ENCODE data around the gene DPH6.

DPH6 gene

DNA sequence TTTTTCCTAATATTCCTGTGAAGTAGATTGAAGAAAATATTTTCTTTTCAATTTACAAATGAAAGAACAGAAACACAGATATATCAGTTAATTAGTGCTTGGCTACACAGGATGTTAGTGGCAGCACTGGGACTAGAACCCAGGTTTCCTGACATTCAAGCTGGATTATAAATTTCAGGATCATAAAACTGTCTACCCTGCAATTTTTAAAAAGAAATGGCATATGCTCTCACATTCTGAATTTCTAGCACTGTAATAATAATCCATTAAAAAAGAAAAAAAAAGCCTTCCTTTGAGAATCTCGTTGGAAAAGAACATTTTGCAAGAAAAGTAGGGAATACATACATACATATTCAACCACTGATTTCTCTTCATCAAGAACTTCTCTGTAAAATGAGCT, 9.3 kb upstream of the DPH6 start:
- H3K27me3 Mint-ChIP-seq: no peaks in the 10 kb centered on the region
- no peak overlapping the region for H3K27ac Mint-ChIP-seq
- DNase-seq: no peak
- no peaks in the 10 kb centered on the region for H3K9me3 Mint-ChIP-seq
- H3K4me1 Mint-ChIP-seq: no peaks in the 10 kb centered on the region
- ATAC-seq (replicated peaks): no peak
- H3K4me3 Mint-ChIP-seq: no peak overlapping the region
- H3K36me3 Mint-ChIP-seq: no peaks in the 10 kb centered on the region

DNA sequence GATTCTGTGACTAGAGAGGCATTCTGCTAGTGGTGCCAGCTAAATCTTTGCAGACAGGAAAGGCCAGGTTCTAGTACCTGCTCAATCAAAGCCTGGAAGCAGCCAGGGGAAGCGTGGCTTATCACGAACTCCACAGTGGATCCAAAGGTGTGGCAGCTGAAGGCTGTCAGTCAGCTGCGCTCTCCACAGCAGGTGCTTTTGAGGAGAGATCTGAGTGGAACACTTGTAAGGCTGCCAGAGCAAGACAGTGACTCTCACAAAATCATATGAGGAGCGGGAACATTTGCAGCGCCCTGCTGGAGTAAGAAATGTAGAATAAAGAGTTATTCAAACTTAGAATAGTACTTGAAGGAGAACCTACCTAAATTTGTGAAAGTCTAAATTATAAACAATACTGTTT, 5.0 kb upstream of the DPH6 start:
- H3K27me3 Mint-ChIP-seq: no peaks in the 10 kb centered on the region
- peaks cover 13 to 21% of the 10 kb centered on the region in 2 donors for H3K4me1 Mint-ChIP-seq
- peaks cover 0 to 8% of the 10 kb centered on the region in 2 donors for H3K36me3 Mint-ChIP-seq
- no peak overlapping the region for H3K4me3 Mint-ChIP-seq
- peaks cover 5% of the 10 kb centered on the region in 2 donors for H3K9me3 Mint-ChIP-seq
- no peak for ATAC-seq (replicated peaks)
- DNase-seq: no peak
- H3K27ac Mint-ChIP-seq: no peak overlapping the region

DNA sequence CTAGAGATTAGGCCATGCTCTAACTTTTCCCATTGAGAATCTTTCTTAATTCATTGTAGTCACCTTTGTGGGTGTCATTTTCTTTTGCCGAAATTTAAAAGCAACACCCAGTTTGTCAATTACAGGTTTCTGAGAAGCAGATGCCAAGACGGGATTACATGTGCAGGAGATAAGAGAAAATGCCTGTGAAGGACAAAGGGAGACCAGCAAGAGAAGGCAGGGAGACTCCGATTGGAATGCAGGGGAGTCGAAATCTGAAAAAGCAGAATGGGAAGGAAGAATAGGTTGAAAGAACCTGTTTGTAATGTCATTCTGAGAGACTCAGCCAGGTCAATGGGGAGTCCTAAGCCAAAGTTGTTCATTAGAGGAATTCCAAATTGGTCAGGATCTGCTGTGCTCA, 3.6 kb upstream of the DPH6 start:
- H3K9me3 Mint-ChIP-seq: peaks cover 5% of the 10 kb centered on the region in 2 donors
- H3K4me1 Mint-ChIP-seq: peaks cover 17 to 24% of the 10 kb centered on the region in 2 donors
- H3K27ac Mint-ChIP-seq: no peak overlapping the region
- H3K27me3 Mint-ChIP-seq: no peaks in the 10 kb centered on the region
- no peak for DNase-seq
- no peak overlapping the region for H3K4me3 Mint-ChIP-seq
- peaks cover 0 to 12% of the 10 kb centered on the region in 2 donors for H3K36me3 Mint-ChIP-seq
- ATAC-seq (replicated peaks): no peak

DNA sequence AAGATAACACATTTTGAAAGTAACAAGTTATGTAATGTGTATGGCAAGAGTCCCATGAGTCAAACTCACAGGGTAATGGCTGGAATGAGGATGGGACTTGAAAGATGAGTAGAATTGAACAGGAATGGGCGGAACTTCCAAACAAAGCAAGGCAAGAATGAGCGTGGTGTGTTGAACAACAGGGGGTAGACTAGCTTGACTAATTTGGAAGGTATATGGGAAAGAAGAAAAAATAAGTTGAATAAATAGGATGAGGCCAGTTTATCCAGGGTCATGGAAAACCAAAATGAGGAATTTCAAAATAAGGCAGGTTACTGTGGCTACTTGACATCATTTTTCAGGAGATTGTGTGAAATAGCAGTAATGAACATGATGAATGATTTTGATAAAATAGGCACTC, 2.5 kb upstream of the DPH6 start:
- ATAC-seq (replicated peaks) (no peak), DNase-seq (no peak)
- no peak overlapping the region for H3K27ac Mint-ChIP-seq
- H3K4me1 Mint-ChIP-seq: peaks cover 17 to 31% of the 10 kb centered on the region in 2 donors
- H3K27me3 Mint-ChIP-seq: no peaks in the 10 kb centered on the region
- peaks cover 0 to 12% of the 10 kb centered on the region in 2 donors for H3K36me3 Mint-ChIP-seq
- no peak overlapping the region for H3K4me3 Mint-ChIP-seq
- peaks cover 5% of the 10 kb centered on the region in 2 donors for H3K9me3 Mint-ChIP-seq

DNA sequence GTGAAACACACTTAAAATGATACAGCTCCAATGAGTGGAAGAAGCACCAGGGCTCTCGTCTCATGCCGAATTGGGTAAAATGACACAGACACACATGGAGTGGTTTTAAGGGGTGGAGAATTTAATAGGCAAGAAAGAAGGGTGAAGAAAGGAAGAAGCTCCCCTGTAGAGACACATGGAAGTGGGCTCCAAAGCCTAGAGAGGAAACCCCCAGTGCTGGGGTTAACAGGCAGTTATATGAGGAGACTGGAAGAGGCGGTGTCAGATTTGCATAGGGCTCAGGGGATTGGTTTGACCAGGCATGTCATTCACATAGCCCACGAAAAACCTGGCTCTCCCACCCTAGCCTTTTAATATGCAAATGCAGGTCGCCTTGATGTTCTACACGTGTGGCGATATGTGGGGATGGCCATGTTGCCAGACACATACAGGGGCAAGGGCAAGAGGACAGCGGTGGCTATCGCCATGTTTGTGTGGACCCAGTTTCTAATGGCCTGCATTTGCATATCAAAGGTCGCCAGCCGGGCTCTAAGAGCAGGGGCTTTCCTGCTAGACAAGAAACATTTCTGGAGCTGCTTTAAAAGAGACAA, 1.9 kb upstream of the DPH6 start:
- H3K9me3 Mint-ChIP-seq: peaks cover 5% of the 10 kb centered on the region in 2 donors
- H3K4me3 Mint-ChIP-seq: peak overlapping the region in 1 of 2 donors; percentile 7
- H3K27me3 Mint-ChIP-seq: no peaks in the 10 kb centered on the region
- ATAC-seq (replicated peaks) (no peak), DNase-seq (no peak)
- peaks cover 17 to 33% of the 10 kb centered on the region in 2 donors for H3K4me1 Mint-ChIP-seq
- H3K36me3 Mint-ChIP-seq: peaks cover 0 to 12% of the 10 kb centered on the region in 2 donors
- no peak overlapping the region for H3K27ac Mint-ChIP-seq

DNA sequence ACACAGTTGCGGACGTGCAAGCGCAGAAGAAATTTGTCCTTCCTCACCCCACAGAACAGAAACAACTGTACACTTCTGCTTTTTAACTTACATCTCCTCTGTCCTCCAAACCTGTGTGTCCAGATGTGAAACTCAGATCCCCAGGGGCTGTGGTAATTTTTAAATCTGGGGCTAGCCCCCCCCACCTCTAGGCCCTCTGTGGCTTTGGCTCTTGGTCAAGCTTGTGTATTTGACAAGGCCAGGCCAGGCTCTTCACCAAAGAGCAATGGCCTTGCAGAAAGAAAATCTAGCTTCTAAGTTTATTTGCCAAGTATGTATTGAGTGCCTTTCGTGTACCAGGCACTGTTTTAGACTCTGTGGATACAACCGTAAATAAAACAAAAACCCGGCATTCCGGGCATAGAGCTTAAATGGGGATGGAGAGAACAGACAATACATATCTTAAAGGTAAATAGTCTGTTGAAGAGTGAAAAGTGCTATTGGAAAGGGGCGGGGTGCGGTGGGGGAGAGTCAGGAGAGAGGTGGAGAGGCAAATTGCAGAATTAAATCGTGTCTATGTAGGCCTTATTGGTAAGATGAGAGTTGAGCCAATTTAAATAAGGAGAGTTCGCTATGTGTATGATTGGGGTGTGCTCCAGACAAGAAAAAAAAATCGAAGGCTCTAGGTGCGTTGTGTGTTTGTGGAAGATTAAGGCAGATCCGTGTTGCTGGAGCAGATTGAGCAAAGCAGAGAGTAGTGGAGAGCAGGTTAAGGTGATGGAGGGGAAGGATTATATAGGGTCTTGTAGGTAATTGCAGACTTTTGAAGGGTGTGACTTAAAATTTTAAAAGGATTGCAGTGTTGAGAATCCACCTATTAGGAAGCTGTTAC, 781 bp upstream of the DPH6 start:
- DNase-seq (no peak), ATAC-seq (replicated peaks) (no peak)
- Mint-ChIP-seq H3K4me3 (peak overlapping the region; percentile 95 to 99), H3K36me3 (peaks cover 0 to 12% of the 10 kb centered on the region in 2 donors), H3K4me1 (peaks cover 17 to 33% of the 10 kb centered on the region in 2 donors), H3K9me3 (peaks cover 5% of the 10 kb centered on the region in 2 donors), H3K27me3 (no peaks in the 10 kb centered on the region), H3K27ac (peak overlapping the region; percentile 99)

DNA sequence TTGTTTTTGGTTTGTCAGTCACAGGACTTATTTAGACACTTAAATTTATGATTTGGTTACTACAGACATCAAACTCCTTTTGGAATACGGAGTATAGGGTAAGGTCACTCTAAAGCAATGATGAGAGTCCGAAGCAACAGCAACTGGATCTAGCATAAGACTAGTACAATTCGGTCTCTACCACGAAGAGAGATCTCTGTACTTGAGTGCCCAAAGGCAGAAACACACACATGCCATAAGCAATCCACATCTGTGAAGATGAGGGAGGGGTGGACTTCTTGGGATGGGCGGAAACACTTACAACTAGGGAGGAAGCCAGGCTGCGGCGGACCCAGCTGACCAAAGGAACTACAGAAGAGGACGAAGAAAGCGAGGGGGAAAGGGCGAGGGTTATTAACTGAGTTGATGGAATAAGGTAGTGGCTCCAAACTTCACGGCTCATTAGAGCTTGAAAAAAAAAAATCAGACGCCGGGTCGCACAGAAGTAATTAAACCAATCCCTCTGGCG, 595 bp downstream of the DPH6 start:
- peak; percentile 33 to 40 for ATAC-seq (replicated peaks)
- Mint-ChIP-seq H3K27ac (peak overlapping the region; percentile 99), H3K27me3 (no peaks in the 10 kb centered on the region), H3K9me3 (peaks cover 5% of the 10 kb centered on the region in 2 donors), H3K4me1 (peaks cover 17 to 38% of the 10 kb centered on the region in 2 donors), H3K36me3 (peaks cover 0 to 15% of the 10 kb centered on the region in 2 donors), H3K4me3 (peak overlapping the region; percentile 95 to 99)
- DNase-seq: no peak

DNA sequence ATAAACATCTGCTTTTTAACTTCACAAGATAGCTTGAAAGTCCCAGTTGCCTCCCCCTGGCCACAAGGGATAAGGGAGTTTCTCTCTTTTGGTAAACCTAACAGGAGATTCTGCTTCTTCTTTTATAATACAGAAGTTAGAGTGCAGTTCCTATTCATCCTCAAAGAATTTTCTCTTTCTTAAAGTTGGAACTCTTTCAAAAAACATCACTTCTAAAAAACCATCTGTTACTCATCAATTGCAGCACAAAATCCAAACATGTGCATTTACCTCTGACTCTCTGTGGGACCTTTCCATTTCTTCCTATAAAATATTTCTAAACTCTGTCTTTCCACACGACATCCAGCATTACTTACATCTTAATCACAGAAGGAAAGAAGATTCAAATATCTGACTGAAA, 5.1 kb downstream of the DPH6 start:
- Mint-ChIP-seq H3K27ac (no peak overlapping the region), H3K27me3 (no peaks in the 10 kb centered on the region), H3K4me1 (peaks cover 4 to 18% of the 10 kb centered on the region in 2 donors), H3K36me3 (peaks cover 3 to 15% of the 10 kb centered on the region in 2 donors), H3K4me3 (no peak overlapping the region), H3K9me3 (no peaks in the 10 kb centered on the region)
- DNase-seq (no peak), ATAC-seq (replicated peaks) (no peak)

DNA sequence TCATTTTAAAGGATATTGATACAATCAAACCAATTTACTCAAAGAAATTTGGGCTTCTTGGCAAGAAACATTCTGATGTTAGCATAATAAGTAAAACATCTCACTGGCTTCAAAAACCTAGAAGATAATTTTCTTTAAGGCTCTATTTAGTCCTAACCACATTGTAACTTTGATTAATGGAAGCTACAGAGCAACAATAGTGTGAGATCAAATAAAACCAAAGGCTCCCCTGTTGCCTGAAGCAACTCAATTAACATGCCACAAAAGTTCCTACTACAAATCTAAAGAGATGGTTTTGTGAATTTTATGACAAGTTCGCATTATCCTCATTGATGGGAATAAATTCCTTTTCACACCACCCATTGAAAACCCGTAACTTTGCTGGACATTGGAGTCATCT, 5.9 kb downstream of the DPH6 start:
- H3K27me3 Mint-ChIP-seq: no peaks in the 10 kb centered on the region
- ATAC-seq (replicated peaks) (no peak), DNase-seq (no peak)
- peaks cover 1 to 18% of the 10 kb centered on the region in 2 donors for H3K4me1 Mint-ChIP-seq
- H3K4me3 Mint-ChIP-seq: no peak overlapping the region
- H3K9me3 Mint-ChIP-seq: no peaks in the 10 kb centered on the region
- H3K27ac Mint-ChIP-seq: no peak overlapping the region
- H3K36me3 Mint-ChIP-seq: peaks cover 3 to 12% of the 10 kb centered on the region in 2 donors

DNA sequence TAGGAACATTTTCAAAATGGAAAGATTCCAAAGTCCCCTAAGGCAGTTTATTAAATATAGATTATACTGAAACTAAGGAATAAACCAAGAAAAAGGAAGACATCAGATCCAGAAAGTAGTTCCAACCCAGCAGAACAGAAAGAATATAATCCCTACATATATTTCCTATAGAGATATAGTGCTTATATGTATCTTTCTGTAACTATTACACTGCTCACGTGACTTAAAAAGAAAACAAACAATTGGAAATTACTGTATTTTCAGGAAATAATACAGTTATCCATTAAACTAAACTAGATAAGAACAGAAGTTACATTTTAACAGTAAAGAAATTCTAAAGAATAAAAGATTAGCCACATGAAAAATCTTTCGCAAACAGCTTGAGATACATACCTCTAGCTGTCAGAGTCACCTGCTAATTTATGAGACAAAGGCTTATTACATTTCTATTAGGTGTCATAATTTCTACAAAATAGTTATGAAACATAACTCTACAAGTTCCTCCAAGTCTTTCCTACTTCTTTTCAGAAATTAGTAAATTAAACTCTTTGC, 10.5 kb downstream of the DPH6 start:
- H3K27me3 Mint-ChIP-seq: no peaks in the 10 kb centered on the region
- peaks cover 18 to 38% of the 10 kb centered on the region in 2 donors for H3K36me3 Mint-ChIP-seq
- no peak overlapping the region for H3K4me3 Mint-ChIP-seq
- no peaks in the 10 kb centered on the region for H3K9me3 Mint-ChIP-seq
- DNase-seq (no peak), ATAC-seq (replicated peaks) (no peak)
- peaks cover 6 to 8% of the 10 kb centered on the region in 2 donors for H3K4me1 Mint-ChIP-seq
- H3K27ac Mint-ChIP-seq: no peak overlapping the region

DNA sequence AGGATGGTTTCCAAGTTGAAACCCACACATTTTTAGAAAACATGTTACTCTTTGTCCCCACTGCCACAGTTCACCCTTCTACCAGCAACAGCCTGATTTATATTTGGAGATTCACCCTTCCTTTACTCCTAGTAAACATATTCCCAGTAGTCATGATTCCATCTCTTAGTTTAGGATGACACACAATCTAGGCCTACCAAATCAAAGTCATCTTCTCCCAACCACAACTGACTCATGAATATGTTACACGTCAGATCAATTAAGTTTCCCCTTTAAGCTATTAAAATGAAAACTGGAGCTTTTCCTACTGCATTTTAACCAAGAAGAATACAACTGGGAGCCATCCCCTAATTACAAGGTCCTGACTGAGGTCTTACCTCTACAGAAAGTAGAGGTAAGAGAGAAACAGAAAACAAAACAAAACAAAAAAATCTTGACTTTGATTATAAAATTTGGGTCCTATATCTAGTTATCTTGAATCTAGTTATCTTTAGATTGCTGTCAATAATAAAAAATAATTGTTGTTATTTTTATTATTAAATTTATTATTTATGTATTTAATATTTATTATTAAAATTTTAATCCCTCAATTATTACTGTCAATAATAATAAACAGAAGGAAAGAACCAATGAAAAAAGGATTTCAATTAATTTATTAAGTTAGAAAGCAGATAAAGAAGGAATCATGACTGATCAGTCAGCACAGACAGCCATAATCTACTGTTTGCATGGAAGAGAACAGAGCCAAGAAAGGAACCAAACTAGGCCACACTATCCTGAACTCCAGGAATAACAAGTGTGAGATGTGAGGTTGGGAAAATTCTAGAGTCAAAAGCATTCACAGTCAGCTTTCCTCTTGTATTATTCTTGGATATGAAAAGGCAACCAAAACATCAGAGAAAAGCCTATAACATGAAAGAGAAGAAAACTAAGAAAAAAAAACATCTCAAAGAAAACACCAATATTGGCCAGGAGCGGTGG, 12.5 kb downstream of the DPH6 start:
- H3K4me1 Mint-ChIP-seq: peaks cover 6 to 8% of the 10 kb centered on the region in 2 donors
- peaks cover 30 to 52% of the 10 kb centered on the region in 2 donors for H3K36me3 Mint-ChIP-seq
- DNase-seq (no peak), ATAC-seq (replicated peaks) (no peak)
- H3K27ac Mint-ChIP-seq: no peak overlapping the region
- peaks cover 10 to 11% of the 10 kb centered on the region in 2 donors for H3K9me3 Mint-ChIP-seq
- no peak overlapping the region for H3K4me3 Mint-ChIP-seq
- no peaks in the 10 kb centered on the region for H3K27me3 Mint-ChIP-seq

DNA sequence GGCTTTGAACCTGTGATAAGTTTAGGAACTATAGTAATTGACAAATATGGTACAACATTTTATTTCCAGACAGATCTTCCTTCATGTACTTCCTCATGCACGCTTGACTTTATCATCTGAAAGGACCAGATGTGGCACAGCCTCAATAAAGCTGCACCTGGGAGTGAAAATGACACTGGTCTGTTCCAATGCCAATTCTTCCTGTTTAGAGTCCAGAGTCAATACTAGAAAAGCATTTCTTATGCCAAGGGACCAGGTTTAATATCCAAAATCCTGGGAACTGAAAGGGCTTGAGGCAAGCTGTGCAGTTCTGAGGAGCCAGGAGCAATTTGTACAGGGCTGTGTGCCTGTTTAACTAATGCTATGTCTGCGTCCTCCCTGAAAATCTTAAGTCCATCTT, 15.3 kb downstream of the DPH6 start:
- no peak overlapping the region for H3K27ac Mint-ChIP-seq
- ATAC-seq (replicated peaks): no peak

DNA sequence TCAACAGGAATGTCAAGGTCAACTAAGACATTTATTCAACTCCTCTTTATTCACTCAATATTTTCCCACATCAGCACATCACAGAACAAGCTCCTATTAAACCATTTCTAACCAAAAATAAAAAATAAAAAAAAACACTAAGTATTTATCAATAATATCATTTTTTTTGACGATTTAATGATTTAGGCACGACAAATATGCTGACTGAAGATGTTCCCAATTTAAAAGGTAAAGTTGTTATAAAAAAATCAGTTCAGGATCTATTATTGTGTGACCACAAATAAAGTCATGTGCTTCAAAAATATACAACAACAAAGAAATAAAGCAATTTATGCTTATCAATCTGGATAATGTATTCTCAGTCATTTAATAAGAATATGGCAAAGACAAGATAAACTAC, 16.2 kb downstream of the DPH6 start:
- DNase-seq: no peak
- ATAC-seq (replicated peaks): no peak
- peaks cover 34 to 54% of the 10 kb centered on the region in 2 donors for H3K36me3 Mint-ChIP-seq

More for the DNA sequence above, 15.3 kb downstream of the DPH6 start:
- H3K36me3 Mint-ChIP-seq: peaks cover 34 to 54% of the 10 kb centered on the region in 2 donors
- peaks cover 10 to 11% of the 10 kb centered on the region in 2 donors for H3K9me3 Mint-ChIP-seq
- no peaks in the 10 kb centered on the region for H3K27me3 Mint-ChIP-seq
- no peak overlapping the region for H3K4me3 Mint-ChIP-seq
- peaks cover 6 to 10% of the 10 kb centered on the region in 2 donors for H3K4me1 Mint-ChIP-seq
- DNase-seq: no peak

More for the DNA sequence above, 16.2 kb downstream of the DPH6 start:
- H3K27ac Mint-ChIP-seq: no peak overlapping the region
- H3K27me3 Mint-ChIP-seq: no peaks in the 10 kb centered on the region
- peaks cover 10 to 11% of the 10 kb centered on the region in 2 donors for H3K9me3 Mint-ChIP-seq
- peaks cover 3 to 8% of the 10 kb centered on the region in 2 donors for H3K4me1 Mint-ChIP-seq
- H3K4me3 Mint-ChIP-seq: no peak overlapping the region

Measured in stimulated activated naive B cell treated with anti-CD40 and anti-IgM and Interleukin-4, amounts not matched to agents 10 μg/mL and 1 μg/mL and 100 μg/mL, for 72 hours (primary cell).